ENCODE data around the gene STPG4.

The STPG4 gene

GRCh38 chr2:47119001-47119400 lies 36.1 kb downstream of the STPG4 start (continued):
- no peak for TF ChIP-seq BCL11A (tag by site-specific recombination; IDR thresholded peaks at IDR 0.05; ENCODE audit: low read depth)

GRCh38 chr2:47118581-47118980 lies 36.5 kb downstream of the STPG4 start:
- CTCF ChIA-PET, result no interaction called here
- Histone ChIP-seq H3K27ac (ENCODE audit: extremely low read depth, low read depth, low read length) (no peak overlapping the region), H3K4me1 (ENCODE audit: control insufficient read depth, insufficient read depth, low read length) (no peaks in the 10 kb centered on the region), H3K36me3 (ENCODE audit: control insufficient read depth in 2 of 2, insufficient read depth in 1 of 2, low read length in 2 of 2) (no peaks in the 10 kb centered on the region), H3K4me3 (ENCODE audit: low read depth, low read length) (no peak overlapping the region), H3K9me3 (ENCODE audit: control insufficient read depth, insufficient read depth, low read depth, low read length) (no peaks in the 10 kb centered on the region)
- POLR2A ChIA-PET, result no interaction called here
- TF ChIP-seq ZNF610 (tag by site-specific recombination; IDR thresholded peaks at IDR 0.05; ENCODE audit: borderline replicate concordance) (no peak), ZNF350 (tag by site-specific recombination; IDR thresholded peaks at IDR 0.05) (no peak), REPIN1 (tag by site-specific recombination; IDR thresholded peaks at IDR 0.05; ENCODE audit: low read depth) (no peak), SETDB1 (IDR thresholded peaks at IDR 0.05; ENCODE audit: insufficient read length, low read length) (no peak), ZNF488 (tag by site-specific recombination; IDR thresholded peaks at IDR 0.05) (no peak), AEBP2 (tag by site-specific recombination; IDR thresholded peaks at IDR 0.05; ENCODE audit: borderline replicate concordance) (no peak), ZSCAN5A (tag by site-specific recombination; IDR thresholded peaks at IDR 0.05) (no peak), PRDM1 (tag by site-specific recombination; IDR thresholded peaks at IDR 0.05) (no peak), PRDM4 (tag by site-specific recombination; IDR thresholded peaks at IDR 0.05) (no peak), ZNF133 (tag by site-specific recombination; IDR thresholded peaks at IDR 0.05) (no peak), KLF9 (tag by site-specific recombination; IDR thresholded peaks at IDR 0.05; ENCODE audit: low read depth) (no peak)

GRCh38 chr2:47112665-47113435 lies 42.3 kb downstream of the STPG4 start:
- TF ChIP-seq ZNF664 (tag by site-specific recombination; IDR thresholded peaks at IDR 0.05) (no peak), ZNF639 (tag by site-specific recombination; IDR thresholded peaks at IDR 0.05) (no peak), ZNF521 (tag by site-specific recombination; IDR thresholded peaks at IDR 0.05) (no peak)
- Histone ChIP-seq H3K36me3 (ENCODE audit: control insufficient read depth in 2 of 2, insufficient read depth in 1 of 2, low read length in 2 of 2) (no peaks in the 10 kb centered on the region), H3K9me3 (ENCODE audit: control insufficient read depth, insufficient read depth, low read depth, low read length) (no peaks in the 10 kb centered on the region), H3K27ac (ENCODE audit: extremely low read depth, low read depth, low read length) (no peak overlapping the region), H3K4me1 (ENCODE audit: control insufficient read depth, insufficient read depth, low read length) (no peaks in the 10 kb centered on the region), H3K4me3 (ENCODE audit: low read depth, low read length) (no peak overlapping the region)
- CTCF ChIA-PET, result interaction anchor here (0.6 kb wide), 1 partner anchor 162 kb away, joined by 3 read pairs; no protein-coding TSS in a partner anchor
- POLR2A ChIA-PET, result no interaction called here

Data from HEK293 (cell line).